ENCODE measurements around the gene PLCG1.

Gene PLCG1

GRCh38 chr20:41170386-41171105 lies 33.2 kb downstream of the PLCG1 start:
- H3K9me2 ChIP-seq (replicated peaks; ENCODE audit: insufficient read depth, low read length) = no peaks in the 10 kb centered on the region
- no peaks in the 10 kb centered on the region for H3K9me3 ChIP-seq (ENCODE audit: insufficient read depth, low read length)
- H3K79me2 ChIP-seq (ENCODE audit: insufficient read depth, low read length) = no peaks in the 10 kb centered on the region
- no peak overlapping the region for H3K27ac ChIP-seq (ENCODE audit: low read depth, low read length)
- H4K20me1 ChIP-seq (ENCODE audit: low read depth, low read length) = no peaks in the 10 kb centered on the region
- TF ChIP-seq EZH2phosphoT487 (conservative IDR thresholded peaks at IDR 0.05; ENCODE audit: low read length) (no peak), CTCF (IDR thresholded peaks at IDR 0.05; ENCODE audit: insufficient read depth, low read length, poor library complexity, severe bottlenecking) (no peak)
- H3F3A ChIP-seq (ENCODE audit: insufficient read depth) = no peaks in the 10 kb centered on the region
- no peak overlapping the region for H3K4me2 ChIP-seq (ENCODE audit: low read depth, low read length, poor library complexity, severe bottlenecking)
- H3K27me3 ChIP-seq (ENCODE audit: low read length) = no peaks in the 10 kb centered on the region
- H3K9ac ChIP-seq (ENCODE audit: low read length) = no peak overlapping the region
- H3K4me3 ChIP-seq (ENCODE audit: insufficient read depth, low read length, poor library complexity, severe bottlenecking) = no peak overlapping the region
- no peak overlapping the region for H2AFZ ChIP-seq (ENCODE audit: low read depth, low read length, severe bottlenecking)
- no peaks in the 10 kb centered on the region for H3K36me3 ChIP-seq (ENCODE audit: low read length)

DNA sequence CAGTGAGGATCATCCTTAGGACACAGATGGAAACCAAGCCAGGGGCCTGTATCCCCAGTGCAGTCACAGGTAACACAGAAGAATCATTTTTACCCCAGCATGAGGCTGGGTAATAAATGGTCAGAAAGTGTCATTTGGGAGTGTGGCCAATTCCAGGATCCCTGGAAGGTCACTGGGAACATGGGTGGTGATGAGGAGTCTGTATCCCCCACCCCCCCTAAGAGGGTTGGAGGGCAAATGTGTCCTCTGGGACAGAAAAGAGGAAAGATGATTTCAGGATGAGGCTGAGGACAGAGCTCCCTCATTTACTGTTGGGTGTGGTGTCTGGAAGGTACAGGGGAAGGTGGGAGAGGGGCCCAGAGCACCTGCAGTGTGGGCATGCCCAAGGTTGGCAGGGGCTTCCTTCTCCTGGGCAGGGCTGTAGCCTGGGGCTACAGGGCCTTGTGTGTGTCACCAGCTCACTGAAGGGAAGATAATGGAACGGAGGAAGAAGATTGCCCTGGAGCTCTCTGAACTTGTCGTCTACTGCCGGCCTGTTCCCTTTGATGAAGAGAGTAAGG lies 34.5 kb downstream of the PLCG1 start:
- Histone ChIP-seq H3K4me3 (ENCODE audit: insufficient read depth, low read length, poor library complexity, severe bottlenecking) (no peak overlapping the region), H3K36me3 (ENCODE audit: low read length) (no peaks in the 10 kb centered on the region), H2AFZ (ENCODE audit: low read depth, low read length, severe bottlenecking) (no peak overlapping the region), H3K9me2 (replicated peaks; ENCODE audit: insufficient read depth, low read length) (no peaks in the 10 kb centered on the region), H3K27me3 (ENCODE audit: low read length) (no peaks in the 10 kb centered on the region), H3K79me2 (ENCODE audit: insufficient read depth, low read length) (no peaks in the 10 kb centered on the region), H3K27ac (ENCODE audit: low read depth, low read length) (no peak overlapping the region), H3K9ac (ENCODE audit: low read length) (no peak overlapping the region), H3F3A (ENCODE audit: insufficient read depth) (no peaks in the 10 kb centered on the region), H4K20me1 (ENCODE audit: low read depth, low read length) (no peaks in the 10 kb centered on the region), H3K4me2 (ENCODE audit: low read depth, low read length, poor library complexity, severe bottlenecking) (no peak overlapping the region), H3K9me3 (ENCODE audit: insufficient read depth, low read length) (no peaks in the 10 kb centered on the region)
- TF ChIP-seq EZH2phosphoT487 (conservative IDR thresholded peaks at IDR 0.05; ENCODE audit: low read length) = no peak
- TF ChIP-seq CTCF (IDR thresholded peaks at IDR 0.05; ENCODE audit: insufficient read depth, low read length, poor library complexity, severe bottlenecking) = no peak

- H4K20me1 ChIP-seq (ENCODE audit: low read depth, low read length) = no peaks in the 10 kb centered on the region
- H3K9me2 ChIP-seq (replicated peaks; ENCODE audit: insufficient read depth, low read length) = no peaks in the 10 kb centered on the region
- H3K36me3 ChIP-seq (ENCODE audit: low read length) = no peaks in the 10 kb centered on the region
- H3K27ac ChIP-seq (ENCODE audit: low read depth, low read length) = no peak overlapping the region
- no peak overlapping the region for H3K4me2 ChIP-seq (ENCODE audit: low read depth, low read length, poor library complexity, severe bottlenecking)
- H2AFZ ChIP-seq (ENCODE audit: low read depth, low read length, severe bottlenecking) = no peak overlapping the region
- no peak for TF ChIP-seq EZH2phosphoT487 (conservative IDR thresholded peaks at IDR 0.05; ENCODE audit: low read length)
- no peak for TF ChIP-seq CTCF (IDR thresholded peaks at IDR 0.05; ENCODE audit: insufficient read depth, low read length, poor library complexity, severe bottlenecking)
- no peaks in the 10 kb centered on the region for H3F3A ChIP-seq (ENCODE audit: insufficient read depth)
- H3K9ac ChIP-seq (ENCODE audit: low read length) = no peak overlapping the region
- no peak overlapping the region for H3K4me3 ChIP-seq (ENCODE audit: insufficient read depth, low read length, poor library complexity, severe bottlenecking)
- H3K9me3 ChIP-seq (ENCODE audit: insufficient read depth, low read length) = no peaks in the 10 kb centered on the region
- H3K79me2 ChIP-seq (ENCODE audit: insufficient read depth, low read length) = no peaks in the 10 kb centered on the region
- H3K27me3 ChIP-seq (ENCODE audit: low read length) = no peaks in the 10 kb centered on the region
These were observed 35.2 kb downstream of the PLCG1 start for GRCh38 chr20:41172296-41173140.

All from SU-DHL-6 (cell line).